ACC112 (cell line): ENCODE results near the gene WDPCP.
"Not testable (repeated sequence)": the region's sequence is repeated elsewhere in the genome, so short reads cannot be mapped to it uniquely, and the experiment has no call there.

Source experiments
- H2AFZ ChIP-seq: fragments of 200-600 bp; sonication (generic); one replicate; pipeline ENCODE4 v1.6.0; 2017; ENCODE audit warnings: antibody characterized with exemption, low read length; ENCODE audit not compliant: unreplicated experiment
- H3K27ac ChIP-seq: fragments of 200-600 bp; sonication (generic); 2 replicates; pipeline ENCODE4 v1.5.1; 2014; ENCODE audit warnings: low read depth, mild to moderate bottlenecking, antibody characterized with exemption, low read length, moderate library complexity
- H3K27me3 ChIP-seq: fragments of 200-600 bp; sonication (generic); 2 replicates; pipeline ENCODE4 v1.6.1; 2014; ENCODE audit warnings: mild to moderate bottlenecking, antibody characterized with exemption, low read length, moderate library complexity, mixed read lengths; ENCODE audit not compliant: insufficient read depth
- H3K36me3 ChIP-seq: fragments of 200-600 bp; sonication (generic); 2 replicates; pipeline ENCODE4 v1.6.1; 2016; ENCODE audit warnings: mild to moderate bottlenecking, antibody characterized with exemption, low read length, moderate library complexity, mixed read lengths; ENCODE audit not compliant: insufficient read depth
- H3K4me1 ChIP-seq: fragments of 200-600 bp; sonication (generic); one replicate; pipeline ENCODE4 v1.6.1; 2016; ENCODE audit warnings: low read length, mixed read lengths; ENCODE audit not compliant: insufficient read depth, unreplicated experiment, control insufficient read depth
- H3K4me3 ChIP-seq: fragments of 200-600 bp; sonication (generic); 2 replicates; pipeline ENCODE4 v1.5.1; 2014; ENCODE audit warnings: mild to moderate bottlenecking, low read depth, low read length
- H3K79me2 ChIP-seq: fragments of 200-600 bp; sonication (generic); one replicate; pipeline ENCODE4 v1.6.0; 2016; ENCODE audit warnings: low read length; ENCODE audit not compliant: control insufficient read depth, unreplicated experiment, insufficient read depth

Gene WDPCP

GRCh38 chr2:63092401-63092800 is 495.9 kb downstream of the WDPCP start:
- H3K36me3 ChIP-seq: no peaks in the 10 kb centered on the region
- 0 out of 2 replicates have a peak, but pooled peaks cover under 1% of the 10 kb centered on the region for H3K27me3 ChIP-seq
- H3K4me3 ChIP-seq: no peak overlapping the region
- H2AFZ ChIP-seq: no peak overlapping the region
- H3K79me2 ChIP-seq: no peaks in the 10 kb centered on the region
- no peaks in the 10 kb centered on the region for H3K4me1 ChIP-seq
- no peak overlapping the region for H3K27ac ChIP-seq

GRCh38 chr2:63086687-63087086 is 501.6 kb downstream of the WDPCP start:
- Histone ChIP-seq H3K79me2 (no peaks in the 10 kb centered on the region), H3K36me3 (no peaks in the 10 kb centered on the region), H3K27ac (no peak overlapping the region), H3K4me1 (no peaks in the 10 kb centered on the region), H3K4me3 (no peak overlapping the region), H3K27me3 (peaks cover 29% of the 10 kb centered on the region), H2AFZ (no peak overlapping the region)

GRCh38 chr2:63081404-63081803 is 506.9 kb downstream of the WDPCP start:
- Histone ChIP-seq H2AFZ (no peak overlapping the region), H3K27ac (no peak overlapping the region), H3K36me3 (no peaks in the 10 kb centered on the region), H3K4me3 (no peak overlapping the region), H3K79me2 (no peaks in the 10 kb centered on the region), H3K4me1 (no peaks in the 10 kb centered on the region), H3K27me3 (peaks cover 20% of the 10 kb centered on the region)

- Histone ChIP-seq H3K79me2 (no peaks in the 10 kb centered on the region), H3K4me1 (no peaks in the 10 kb centered on the region), H3K27me3 (peaks cover 14% of the 10 kb centered on the region), H3K27ac (no peak overlapping the region), H2AFZ (no peak overlapping the region), H3K36me3 (no peaks in the 10 kb centered on the region), H3K4me3 (no peak overlapping the region)
Measured at GRCh38 chr2:63078852-63079606, 509.2 kb downstream of the WDPCP start.

- H3K27ac ChIP-seq, H3K4me3 ChIP-seq, H2AFZ ChIP-seq, H3K79me2 ChIP-seq, H3K4me1 ChIP-seq, H3K36me3 ChIP-seq: not testable (repeated sequence)
- peaks cover 38% of the 10 kb centered on the region for H3K27me3 ChIP-seq
Measured at GRCh38 chr2:63074399-63074798, 513.9 kb downstream of the WDPCP start.

- Histone ChIP-seq H3K4me1 (no peaks in the 10 kb centered on the region), H3K36me3 (no peaks in the 10 kb centered on the region), H3K79me2 (no peaks in the 10 kb centered on the region), H3K4me3 (no peak overlapping the region), H3K27me3 (peaks cover 42% of the 10 kb centered on the region), H2AFZ (no peak overlapping the region), H3K27ac (no peak overlapping the region)
Measured at GRCh38 chr2:63073994-63074393, 514.3 kb downstream of the WDPCP start.

- Histone ChIP-seq H3K27ac (no peak overlapping the region), H2AFZ (no peak overlapping the region), H3K4me3 (no peak overlapping the region), H3K36me3 (no peaks in the 10 kb centered on the region), H3K27me3 (peaks cover 64% of the 10 kb centered on the region), H3K4me1 (no peaks in the 10 kb centered on the region), H3K79me2 (no peaks in the 10 kb centered on the region)
Measured at GRCh38 chr2:63071664-63072063, 516.6 kb downstream of the WDPCP start.
